C4-2B (cell line): ENCODE measurements around the gene EVC2.

Experiments used
- H3K27ac ChIP-seq: fragments of 450-650 bp; 2 replicates; pipeline ENCODE4 v1.5.1; 2017
- ZFX ChIP-seq: fragments of 450-650 bp; IDR thresholded peaks from 2 replicates; pipeline ENCODE4 v1.6.1; 2017
- TF ChIP-seq, protein P1 (sequence below): fragments of 450-650 bp; conservative IDR thresholded peaks from 2 replicates; pipeline ENCODE4 v1.5.1; 2017; ENCODE audit warnings: mild to moderate bottlenecking

EVC2 gene

GRCh38 chr4:5724377-5724776 is 16.0 kb upstream of the EVC2 start:
- no peak overlapping the region for H3K27ac ChIP-seq
- TF ChIP-seq, protein P1, sequence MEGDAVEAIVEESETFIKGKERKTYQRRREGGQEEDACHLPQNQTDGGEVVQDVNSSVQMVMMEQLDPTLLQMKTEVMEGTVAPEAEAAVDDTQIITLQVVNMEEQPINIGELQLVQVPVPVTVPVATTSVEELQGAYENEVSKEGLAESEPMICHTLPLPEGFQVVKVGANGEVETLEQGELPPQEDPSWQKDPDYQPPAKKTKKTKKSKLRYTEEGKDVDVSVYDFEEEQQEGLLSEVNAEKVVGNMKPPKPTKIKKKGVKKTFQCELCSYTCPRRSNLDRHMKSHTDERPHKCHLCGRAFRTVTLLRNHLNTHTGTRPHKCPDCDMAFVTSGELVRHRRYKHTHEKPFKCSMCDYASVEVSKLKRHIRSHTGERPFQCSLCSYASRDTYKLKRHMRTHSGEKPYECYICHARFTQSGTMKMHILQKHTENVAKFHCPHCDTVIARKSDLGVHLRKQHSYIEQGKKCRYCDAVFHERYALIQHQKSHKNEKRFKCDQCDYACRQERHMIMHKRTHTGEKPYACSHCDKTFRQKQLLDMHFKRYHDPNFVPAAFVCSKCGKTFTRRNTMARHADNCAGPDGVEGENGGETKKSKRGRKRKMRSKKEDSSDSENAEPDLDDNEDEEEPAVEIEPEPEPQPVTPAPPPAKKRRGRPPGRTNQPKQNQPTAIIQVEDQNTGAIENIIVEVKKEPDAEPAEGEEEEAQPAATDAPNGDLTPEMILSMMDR: no peak

DNA sequence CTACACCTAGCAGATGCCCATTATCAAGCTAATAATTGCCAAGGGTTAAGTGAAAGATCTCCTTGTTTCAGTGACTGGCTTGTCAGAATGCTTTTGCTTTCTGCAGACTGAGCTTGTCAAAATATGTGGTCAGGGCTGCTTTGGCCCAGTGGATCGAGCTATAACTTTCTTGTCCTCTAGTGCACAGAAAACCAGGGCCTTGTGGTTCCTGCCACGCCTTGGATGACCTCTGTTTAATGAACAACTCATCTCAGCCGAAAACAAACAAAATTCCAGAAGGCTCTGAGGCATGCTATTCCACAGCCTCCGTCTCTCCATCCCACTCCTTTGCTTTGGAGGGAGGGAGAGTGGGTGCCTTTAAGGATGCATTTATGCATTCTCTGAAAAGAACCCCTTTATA is 14.0 kb upstream of the EVC2 start:
- H3K27ac ChIP-seq: no peak overlapping the region
- TF ChIP-seq, protein P1: no peak
- TF ChIP-seq ZFX: no peak

DNA sequence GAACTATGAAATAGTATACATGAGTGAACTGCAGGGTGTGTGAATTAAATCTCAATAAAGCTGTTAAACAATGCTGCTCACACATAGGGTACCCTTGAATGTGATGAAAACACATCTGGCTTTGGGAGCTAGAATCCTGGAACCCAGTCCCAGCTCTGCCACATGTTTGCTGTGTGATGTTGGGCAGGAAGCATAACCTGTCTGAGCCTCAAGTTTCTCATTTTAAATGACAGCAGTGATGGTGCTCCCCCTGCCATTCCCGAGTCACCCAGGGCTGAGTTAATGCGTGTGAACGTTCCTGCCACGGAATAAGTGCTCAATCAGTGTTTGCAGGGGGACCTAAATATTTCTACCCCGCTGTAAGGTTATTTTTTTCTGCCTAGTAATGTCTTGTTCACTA is 13.6 kb upstream of the EVC2 start:
- TF ChIP-seq, protein P1: no peak
- no peak for TF ChIP-seq ZFX
- no peak overlapping the region for H3K27ac ChIP-seq

- no peak for TF ChIP-seq ZFX
- TF ChIP-seq, protein P1: no peak
- H3K27ac ChIP-seq: no peak overlapping the region
Measured at GRCh38 chr4:5720980-5721379, 12.6 kb upstream of the EVC2 start.

DNA sequence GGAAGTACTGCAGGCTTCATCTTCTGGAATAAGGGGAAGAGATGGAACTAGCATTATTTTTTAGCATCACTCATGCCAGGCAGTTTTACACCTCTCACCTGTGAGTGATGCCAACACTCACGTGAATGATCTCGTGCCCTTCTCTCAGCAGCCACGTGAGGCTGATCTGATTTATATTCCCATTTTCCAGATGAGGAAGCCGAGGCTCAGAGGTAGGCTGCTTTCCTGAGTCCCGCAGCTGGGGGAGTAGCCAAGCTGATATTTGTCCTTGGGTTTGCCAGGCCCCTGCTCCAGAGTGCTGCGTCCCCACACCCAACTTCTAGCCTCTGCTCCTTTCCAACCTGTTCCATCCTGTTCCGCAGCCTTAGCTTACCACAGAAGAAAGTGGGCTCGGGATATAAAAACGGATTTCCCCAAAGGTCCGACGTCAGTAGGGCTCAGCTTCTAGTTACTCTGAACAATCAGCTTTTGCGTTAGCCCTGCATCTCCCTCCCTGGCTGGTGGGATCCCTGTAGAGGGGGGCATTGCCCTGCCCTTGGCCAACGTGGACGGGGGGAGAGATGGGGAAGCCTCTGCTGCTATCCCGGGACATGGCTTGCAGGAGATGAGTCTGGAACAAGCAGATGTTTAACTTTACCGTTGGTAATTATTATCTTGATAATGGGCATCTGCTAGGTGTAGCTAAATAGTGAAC is 11.9 kb upstream of the EVC2 start:
- TF ChIP-seq ZFX: no peak
- TF ChIP-seq, protein P1: no peak
- H3K27ac ChIP-seq: no peak overlapping the region

GRCh38 chr4:5719350-5720055 is 11.1 kb upstream of the EVC2 start:
- no peak for TF ChIP-seq ZFX
- TF ChIP-seq, protein P1: no peak
- H3K27ac ChIP-seq: no peak overlapping the region

DNA sequence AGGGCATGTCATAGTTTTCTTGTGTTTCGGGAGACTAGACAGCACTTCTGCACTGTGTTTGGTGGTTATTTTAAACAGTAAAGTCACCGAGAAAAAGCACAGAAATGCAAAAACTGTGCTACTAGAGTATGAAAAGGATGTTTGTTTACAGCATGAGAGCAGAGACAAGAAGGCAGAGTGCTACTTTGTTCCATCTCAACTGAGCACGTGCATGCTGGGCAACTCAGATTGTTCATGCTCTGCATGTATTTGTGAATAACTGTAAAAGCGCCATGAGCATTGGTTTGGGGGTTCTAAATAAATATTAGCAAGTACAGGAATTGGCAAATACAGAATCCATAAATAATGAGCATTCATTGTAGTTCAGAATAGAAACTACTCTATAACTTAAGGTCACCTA is 10.1 kb upstream of the EVC2 start:
- H3K27ac ChIP-seq: no peak overlapping the region
- no peak for TF ChIP-seq ZFX
- TF ChIP-seq, protein P1: no peak
